GM18870 (cell line): ENCODE results near the gene MAP3K7CL.

Source experiments
- ATAC-seq: cut with Tn5 transposase; IDR thresholded peaks from one replicate; pipeline ENCODE4 v1.9.1; 2021; ENCODE audit warnings: moderate library complexity; ENCODE audit not compliant: unreplicated experiment

The MAP3K7CL gene

DNA sequence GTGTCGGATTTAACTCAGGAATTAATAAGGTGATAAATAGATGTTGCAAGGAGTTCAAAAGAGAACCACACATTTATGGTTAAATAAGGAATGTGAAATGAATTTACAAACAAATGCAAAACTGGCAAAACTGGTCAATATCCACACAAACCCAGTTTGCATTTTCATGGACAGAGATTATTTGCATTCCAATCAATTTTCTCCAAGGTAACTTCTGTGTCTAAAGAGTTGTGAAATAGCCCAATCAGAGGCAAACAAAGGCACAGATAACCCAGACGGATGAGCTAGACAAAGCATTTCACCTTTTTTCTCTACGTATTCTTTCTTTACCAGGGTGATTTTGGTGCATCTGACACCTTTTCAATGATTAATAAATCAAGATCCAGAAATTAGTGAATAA is 63.9 kb downstream of the MAP3K7CL start:
- no peak for ATAC-seq

- ATAC-seq = no peak
Measured at GRCh38 chr21:29194847-29195246, 64.4 kb downstream of the MAP3K7CL start.

- peak; percentile 95 for ATAC-seq
Measured at GRCh38 chr21:29195981-29196669, 65.7 kb downstream of the MAP3K7CL start.

GRCh38 chr21:29196670-29197191 is 66.3 kb downstream of the MAP3K7CL start:
- peak; percentile 28 for ATAC-seq

DNA sequence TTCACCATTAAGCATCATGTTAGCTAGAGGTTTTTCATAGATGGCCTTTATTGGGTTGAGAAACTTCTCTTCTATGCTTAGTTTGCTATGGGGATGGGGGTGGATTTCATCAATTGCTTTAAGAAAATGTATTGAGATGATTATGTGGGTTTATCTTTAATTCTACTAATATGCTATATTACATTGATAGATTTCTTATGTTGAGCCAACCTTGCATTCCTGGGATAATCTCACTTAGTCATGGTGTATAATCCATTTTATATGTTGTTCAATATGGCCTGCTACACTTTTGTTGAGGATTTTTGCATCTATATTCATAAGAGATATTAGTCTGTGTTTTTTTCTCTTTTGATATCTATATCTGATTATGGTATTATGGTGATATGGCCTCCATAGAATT is 70.7 kb downstream of the MAP3K7CL start:
- no peak for ATAC-seq

- no peak for ATAC-seq
Measured at GRCh38 chr21:29205009-29205408, 74.6 kb downstream of the MAP3K7CL start.

DNA sequence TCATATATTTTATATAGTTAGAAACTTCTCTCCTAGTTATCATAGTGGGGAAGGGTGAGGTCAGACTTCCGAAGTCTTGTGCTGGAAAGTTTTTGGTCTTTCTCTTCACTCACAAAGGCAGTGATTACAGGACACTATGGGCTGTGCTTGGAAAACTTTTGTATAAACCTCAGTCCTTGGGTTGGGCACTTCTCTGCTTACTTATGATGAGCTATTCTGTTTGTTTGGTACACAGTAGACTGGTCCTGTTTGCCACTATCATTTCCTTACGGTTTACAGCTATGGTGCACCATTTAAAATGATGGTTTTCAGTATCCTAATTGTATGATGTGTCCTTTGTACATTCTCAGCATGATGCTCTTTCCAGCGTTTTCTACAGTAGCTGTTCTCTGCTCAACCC is 75.5 kb downstream of the MAP3K7CL start:
- ATAC-seq = no peak

GRCh38 chr21:29206445-29206844 is 76.0 kb downstream of the MAP3K7CL start:
- no peak for ATAC-seq

GRCh38 chr21:29207201-29207600 is 76.8 kb downstream of the MAP3K7CL start:
- ATAC-seq = no peak

DNA sequence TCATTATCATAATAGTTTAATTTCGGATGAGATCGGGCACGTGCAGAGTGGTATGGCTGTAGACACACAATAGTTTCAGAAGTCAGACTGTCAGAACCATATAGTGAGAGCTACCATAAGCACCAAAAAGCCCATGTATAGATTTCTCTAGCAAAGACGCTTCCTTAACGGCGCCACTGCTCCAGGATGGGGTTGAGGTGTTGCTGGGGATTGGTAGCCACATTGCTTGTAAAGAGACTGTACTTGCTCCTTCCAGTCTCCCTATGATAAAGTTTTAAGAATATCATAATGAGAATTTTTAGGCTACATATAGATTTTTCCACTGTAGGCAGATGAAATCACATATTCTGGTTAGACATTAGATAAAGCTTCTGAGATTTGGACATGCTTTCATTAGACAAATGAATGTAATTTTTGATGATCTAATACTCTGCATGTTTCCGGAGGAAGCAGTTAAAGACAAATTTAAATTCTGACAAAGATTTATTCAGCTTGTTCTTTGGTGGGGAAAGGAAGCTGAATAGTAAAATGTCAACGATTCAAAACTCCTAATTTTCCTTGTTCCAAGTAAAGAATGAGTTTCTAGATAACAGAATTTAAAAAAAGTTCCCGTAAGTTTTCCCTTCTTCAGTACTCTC is 77.7 kb downstream of the MAP3K7CL start:
- no peak for ATAC-seq

- ATAC-seq = no peak
Measured at GRCh38 chr21:29208682-29209059, 78.2 kb downstream of the MAP3K7CL start.

- no peak for ATAC-seq
Measured at GRCh38 chr21:29209696-29210095, 79.3 kb downstream of the MAP3K7CL start.

- ATAC-seq = no peak
Measured at GRCh38 chr21:29211205-29211604, 80.8 kb downstream of the MAP3K7CL start.

DNA sequence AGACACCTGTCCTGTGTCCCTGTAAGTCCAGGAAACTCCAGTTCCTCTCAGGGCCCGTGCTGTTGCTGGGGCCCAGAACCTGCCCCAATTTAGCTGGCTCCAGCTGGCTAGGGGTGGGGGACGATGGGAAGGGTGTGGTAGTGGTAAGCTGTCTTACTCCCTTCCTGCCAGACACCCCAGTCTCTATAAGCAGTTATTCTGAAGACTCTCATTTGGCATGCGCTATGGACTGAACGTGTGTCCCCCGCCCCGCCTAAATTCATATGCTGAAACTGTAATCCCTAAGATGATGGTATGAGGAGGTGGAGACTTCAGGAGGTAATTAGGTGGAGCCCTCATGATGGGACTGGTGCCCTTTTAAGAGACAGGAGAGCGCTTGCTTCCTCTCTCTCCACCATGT is 82.0 kb downstream of the MAP3K7CL start:
- no peak for ATAC-seq

DNA sequence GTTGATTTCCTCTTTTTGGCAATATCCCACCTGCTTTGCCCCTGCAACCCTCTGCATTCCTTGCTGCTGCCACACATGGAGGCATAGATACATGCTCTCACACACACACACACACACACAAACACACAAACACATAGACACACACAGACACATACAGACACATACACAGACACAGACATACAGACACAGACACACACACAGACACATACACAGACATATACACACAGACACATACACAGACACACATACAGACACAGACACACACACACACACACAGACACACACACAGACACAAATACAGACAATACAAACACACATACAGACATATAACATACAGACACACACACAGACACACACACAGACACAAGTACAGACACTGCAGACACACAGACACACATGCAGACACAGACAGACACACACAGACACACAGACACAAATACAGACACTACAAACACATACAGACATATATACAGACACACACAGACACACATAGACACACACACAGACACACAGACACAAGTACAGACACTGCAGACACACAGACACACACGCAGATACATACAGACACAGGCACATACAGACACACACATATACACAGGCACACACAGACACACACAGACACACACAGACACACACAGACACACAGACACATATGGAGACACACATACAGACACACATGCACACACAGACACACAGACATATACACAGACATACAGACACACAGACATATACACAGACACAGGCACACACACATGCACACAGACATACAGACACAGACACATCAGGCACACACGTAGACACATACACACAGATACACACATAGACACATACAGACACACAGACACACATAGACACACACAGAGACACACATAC is 83.3 kb downstream of the MAP3K7CL start:
- ATAC-seq = no peak

DNA sequence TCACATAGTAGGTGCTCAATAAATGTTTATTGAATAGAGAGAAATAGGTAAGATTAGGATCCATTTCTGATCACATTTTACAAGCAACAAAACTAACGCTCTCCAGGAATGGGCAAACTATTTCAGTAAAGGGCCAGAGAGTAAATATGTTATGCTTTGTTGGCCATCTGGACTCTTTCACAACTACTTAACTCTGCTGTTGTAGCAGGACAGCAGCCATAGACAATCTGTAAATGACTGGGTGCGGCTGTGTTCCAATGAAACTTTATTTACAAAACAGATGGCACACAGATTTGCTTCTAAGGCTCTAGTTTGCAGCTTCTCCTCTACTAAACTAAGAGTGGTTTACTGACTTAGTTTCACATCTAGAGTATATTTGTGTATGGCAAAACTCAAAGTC is 85.3 kb downstream of the MAP3K7CL start:
- ATAC-seq = no peak

DNA sequence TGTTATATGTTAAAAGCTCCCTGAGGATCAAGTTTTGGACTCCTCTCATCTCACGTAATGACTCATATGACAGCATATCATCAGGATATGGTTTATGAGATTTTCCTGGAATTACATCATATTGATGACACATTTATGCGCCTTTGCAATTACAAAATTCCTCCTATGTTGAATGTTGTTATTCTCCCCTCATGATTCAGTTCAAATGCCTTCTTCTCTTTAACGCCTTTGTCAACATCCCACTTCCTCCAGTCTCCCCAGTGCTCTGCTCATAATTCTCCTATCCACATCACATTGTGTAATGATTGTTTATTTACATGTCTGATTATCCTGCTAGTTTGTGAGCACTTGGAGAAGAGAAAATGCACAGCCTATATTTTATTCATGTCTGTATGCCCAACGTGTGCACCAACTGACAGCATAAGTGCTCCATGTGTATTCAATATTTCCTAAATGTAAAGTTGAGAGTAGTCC is 87.4 kb downstream of the MAP3K7CL start:
- ATAC-seq = no peak

DNA sequence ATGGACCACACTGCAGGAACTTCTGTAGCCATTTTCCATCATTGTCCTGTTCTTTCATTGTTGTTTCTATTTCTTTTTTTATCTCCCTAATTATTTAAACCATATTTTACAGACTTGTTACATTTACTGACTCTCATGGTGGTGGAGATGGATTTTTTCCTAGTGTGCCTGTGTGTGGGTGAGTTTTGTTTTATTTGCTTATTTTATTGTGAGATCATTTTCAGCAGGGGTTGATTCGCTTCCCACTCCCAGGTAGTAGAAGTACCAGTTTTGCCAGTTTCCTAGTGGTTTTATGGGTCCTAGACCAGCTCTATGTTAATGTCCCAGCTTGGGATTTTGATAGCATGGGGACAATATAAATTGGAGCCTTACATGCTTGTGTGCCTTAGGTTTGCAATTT is 88.3 kb downstream of the MAP3K7CL start:
- ATAC-seq = no peak

DNA sequence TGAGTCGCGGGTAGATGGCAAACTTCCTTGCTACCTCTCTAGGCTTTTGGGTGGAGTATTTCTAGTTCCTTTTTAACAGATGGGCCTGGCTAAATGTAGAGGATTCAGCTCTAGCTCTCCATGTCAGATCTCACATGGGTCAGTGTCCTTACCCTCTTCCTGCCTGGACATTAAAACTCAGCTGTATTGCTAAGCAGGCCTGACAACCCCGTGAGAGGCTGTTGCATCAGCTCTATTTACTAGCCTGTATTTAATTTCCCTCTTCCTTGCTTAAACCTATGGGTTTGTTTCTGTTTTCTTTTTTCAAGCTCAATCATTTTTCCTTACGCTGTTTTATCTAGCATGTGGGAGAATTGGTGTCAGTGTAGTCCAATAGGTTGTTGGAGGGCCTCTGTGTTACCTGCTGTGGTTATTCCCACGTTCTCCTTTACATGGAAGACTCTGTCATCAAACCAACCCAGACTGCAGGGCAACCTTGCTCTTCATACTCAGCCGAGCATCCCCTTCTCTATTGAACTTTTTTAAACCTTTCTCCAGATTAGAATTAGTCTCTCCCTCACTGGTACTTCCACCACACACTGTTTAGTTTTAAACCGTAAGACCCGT is 88.8 kb downstream of the MAP3K7CL start:
- ATAC-seq = no peak

- ATAC-seq = no peak
Measured at GRCh38 chr21:29221253-29221744, 90.9 kb downstream of the MAP3K7CL start.

GRCh38 chr21:29224006-29224405 is 93.6 kb downstream of the MAP3K7CL start:
- ATAC-seq = peak; percentile 73
